Measurements from ENCODE around the gene CSPG4.
"Not testable (repeated sequence)": the region's sequence is repeated elsewhere in the genome, so short reads cannot be mapped to it uniquely, and the experiment has no call there.

The CSPG4 gene

DNA sequence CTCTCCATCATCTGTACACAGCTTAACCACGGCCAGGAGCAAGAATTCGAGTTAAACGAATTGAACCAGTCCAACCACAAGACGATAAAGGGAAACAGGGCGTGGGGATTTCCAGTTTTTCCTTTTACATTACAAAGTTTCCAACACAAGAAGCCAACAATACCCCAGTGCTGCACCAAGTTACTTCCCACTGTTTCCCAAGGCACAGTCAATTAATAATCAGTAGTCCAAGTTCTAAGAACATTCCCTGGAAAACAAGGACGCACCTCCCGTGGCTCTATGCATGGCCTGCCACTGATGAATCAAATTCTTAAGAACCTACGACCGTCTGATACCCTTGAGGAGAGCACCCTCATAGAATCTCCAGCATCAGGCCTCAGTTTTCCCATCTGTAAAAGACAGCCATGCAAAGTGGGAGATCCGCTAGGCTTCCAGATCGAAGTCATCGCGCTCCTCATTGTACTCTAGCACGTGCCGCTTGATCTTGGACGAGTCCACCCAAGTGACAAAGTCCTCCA is 73.4 kb downstream of the CSPG4 start:
- TF ChIP-seq JUND (IDR thresholded peaks at IDR 0.05; ENCODE audit: low read depth), result no peak

GRCh38 chr15:75637245-75638009 is 75.2 kb downstream of the CSPG4 start:
- no peak for TF ChIP-seq JUND (IDR thresholded peaks at IDR 0.05; ENCODE audit: low read depth)
- in situ Hi-C loops (cut with HindIII; ENCODE audit: low pct_unique_long_range_greater_than_20kb, low sequenced_read_pairs), result no loop called here
- no peak for DNase-seq (ENCODE audit: low read depth in 1 of 2, low spot score in 1 of 2)

More for the DNA sequence above, 73.4 kb downstream of the CSPG4 start:
- in situ Hi-C loops (cut with HindIII; ENCODE audit: low pct_unique_long_range_greater_than_20kb, low sequenced_read_pairs), result no loop called here
- DNase-seq (ENCODE audit: low read depth in 1 of 2, low spot score in 1 of 2), result peak in 1 of 2 experiments; percentile 33

DNA sequence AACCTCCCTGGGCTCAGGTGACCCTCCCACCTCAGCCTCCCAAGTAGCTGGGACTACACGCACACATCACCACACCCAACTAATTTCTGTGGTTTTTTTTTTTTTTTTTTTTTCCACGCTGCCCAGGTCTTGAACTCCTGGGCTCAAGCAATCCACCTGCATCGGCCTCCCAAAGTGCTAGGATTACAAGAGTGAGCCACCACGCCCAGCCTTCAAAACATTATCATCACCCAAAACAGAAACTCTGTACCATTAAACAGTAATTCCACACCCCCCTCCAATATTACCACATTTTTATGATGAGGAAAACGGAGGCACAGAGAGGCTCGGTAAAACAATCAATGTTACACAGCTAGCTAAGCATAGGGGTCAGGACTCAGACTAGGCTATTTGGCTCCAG is 76.6 kb downstream of the CSPG4 start:
- no peak for DNase-seq (ENCODE audit: low read depth in 1 of 2, low spot score in 1 of 2)
- in situ Hi-C loops (cut with HindIII; ENCODE audit: low pct_unique_long_range_greater_than_20kb, low sequenced_read_pairs), result no loop called here
- no peak for TF ChIP-seq JUND (IDR thresholded peaks at IDR 0.05; ENCODE audit: low read depth)

- in situ Hi-C loops (cut with HindIII; ENCODE audit: low pct_unique_long_range_greater_than_20kb, low sequenced_read_pairs); DNase-seq (ENCODE audit: low read depth in 1 of 2, low spot score in 1 of 2): not testable (repeated sequence)
These were observed 78.7 kb downstream of the CSPG4 start for GRCh38 chr15:75633922-75634321.

DNA sequence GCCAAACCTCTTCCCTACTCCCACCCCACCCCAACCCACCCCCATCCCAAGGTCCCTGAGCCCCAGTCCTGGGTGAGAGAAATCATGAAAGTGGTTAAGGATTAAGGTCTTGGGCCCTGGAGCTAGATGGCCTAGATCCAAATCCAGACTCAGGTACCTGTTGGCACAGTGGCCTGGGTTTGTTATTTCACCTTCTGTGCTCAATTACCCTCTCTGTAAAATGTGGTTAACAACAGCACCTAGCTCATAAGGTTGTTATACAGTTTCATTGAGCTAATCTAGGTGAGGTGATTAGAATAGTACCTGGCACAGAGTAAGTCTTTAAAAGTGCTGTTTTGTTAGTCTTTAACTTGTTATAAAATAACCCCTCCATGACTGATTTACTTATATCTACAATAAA is 80.7 kb downstream of the CSPG4 start:
- in situ Hi-C loops (cut with HindIII; ENCODE audit: low pct_unique_long_range_greater_than_20kb, low sequenced_read_pairs), result no loop called here
- peak in 1 of 2 experiments; percentile 37 for DNase-seq (ENCODE audit: low read depth in 1 of 2, low spot score in 1 of 2)
- TF ChIP-seq JUND (IDR thresholded peaks at IDR 0.05; ENCODE audit: low read depth), result no peak

DNA sequence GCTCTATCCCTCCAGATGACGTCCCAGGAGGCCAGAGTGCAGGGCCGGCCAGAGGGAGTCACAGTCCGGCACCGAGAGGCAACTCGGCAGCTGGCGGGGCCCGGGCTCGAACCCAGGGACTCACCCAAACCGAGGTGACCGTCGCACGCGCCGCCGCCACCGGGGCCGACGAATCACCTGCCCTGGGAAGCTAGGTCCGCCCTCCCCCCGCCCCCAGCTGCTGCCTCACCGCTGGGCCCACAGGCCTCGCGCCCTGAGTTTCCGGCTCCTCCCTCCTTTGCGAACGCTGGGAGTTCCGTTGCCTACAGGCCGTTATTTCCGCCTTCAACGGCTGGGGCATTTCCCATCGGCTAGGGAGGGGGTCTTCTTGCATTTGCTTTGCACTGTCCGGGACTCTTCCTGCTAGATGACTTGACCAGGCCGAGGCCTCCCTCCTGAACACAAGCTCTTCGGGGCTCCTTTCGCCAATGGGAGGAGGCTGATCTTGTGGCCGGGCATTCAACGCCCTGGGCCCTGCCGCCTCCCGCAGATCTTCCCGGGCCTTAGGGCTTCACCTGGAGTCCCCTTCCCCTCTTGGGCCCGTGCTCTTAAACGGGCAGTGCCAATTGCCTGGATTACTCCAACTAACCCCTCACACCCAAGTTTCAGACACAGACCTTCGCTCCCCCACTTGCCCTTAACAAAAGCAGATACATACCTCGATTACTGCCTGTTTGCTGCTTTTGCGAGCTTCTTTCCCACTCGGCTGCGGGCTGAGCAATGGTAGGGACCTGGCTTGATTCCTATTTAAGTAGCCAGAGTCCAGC is 86.9 kb downstream of the CSPG4 start, which contains the start of gene SNUPN:
SNUPN (minus strand) TSS at position 184 of the 806 bp plus-strand sequence. CDS start 4,674 bp downstream, outside the sequence.
- in situ Hi-C loops (cut with HindIII; ENCODE audit: low pct_unique_long_range_greater_than_20kb, low sequenced_read_pairs), result no loop called here
- no peak for TF ChIP-seq JUND (IDR thresholded peaks at IDR 0.05; ENCODE audit: low read depth)
- peak; percentile 90 to 95 for DNase-seq (ENCODE audit: low read depth in 1 of 2, low spot score in 1 of 2)

All from T47D (cell line).